Skin epidermis (tissue), 12 donors: Measurements from ENCODE around the gene ZC3H6.
A peak's percentile ranks its signal among the peaks of the same experiment; 100 is the strongest.
"Not testable (repeated sequence)": the region's sequence is repeated elsewhere in the genome, so short reads cannot be mapped to it uniquely, and the experiment has no call there.

ENCODE experiments used
- H3K27ac ChIP-seq, 21 experiments: fragments of 200-600 bp; sonication (generic) in 11 of 21; one replicate each; pipeline ENCODE4 v1.5.0; 2020; ENCODE audit warnings: mild to moderate bottlenecking in 3 of 21, inconsistent platforms in 2 of 21, moderate library complexity in 2 of 21
- H3K4me3 ChIP-seq, 7 experiments: fragments of 200-600 bp; sonication (generic) in 2 of 7; one replicate each; pipeline ENCODE4 v1.5.0; 2020; ENCODE audit warnings: inconsistent platforms in 2 of 7, mild to moderate bottlenecking in 2 of 7, moderate library complexity in 1 of 7

ZC3H6 gene

DNA sequence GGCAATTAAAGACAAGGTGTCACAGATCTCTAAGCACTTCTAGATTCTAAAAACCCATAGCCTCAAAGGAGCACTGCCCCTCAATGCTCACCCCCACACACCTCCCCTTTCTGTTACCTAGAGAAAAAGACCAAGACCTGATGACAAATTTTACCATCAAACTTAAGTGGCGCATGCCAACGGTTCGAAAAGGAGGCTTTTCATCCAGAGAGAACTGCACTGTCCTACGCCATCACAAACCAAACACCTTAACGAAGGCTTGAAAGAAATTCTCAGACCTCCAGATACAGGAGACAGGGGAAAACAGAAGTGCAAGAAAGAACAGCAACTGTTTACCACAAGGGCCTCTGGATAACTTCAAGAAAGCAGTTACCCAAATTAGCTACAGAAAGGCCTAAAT, 2.0 kb upstream of the ZC3H6 start:
- Histone ChIP-seq H3K4me3 (no peak overlapping the region), H3K27ac (no peak overlapping the region)

DNA sequence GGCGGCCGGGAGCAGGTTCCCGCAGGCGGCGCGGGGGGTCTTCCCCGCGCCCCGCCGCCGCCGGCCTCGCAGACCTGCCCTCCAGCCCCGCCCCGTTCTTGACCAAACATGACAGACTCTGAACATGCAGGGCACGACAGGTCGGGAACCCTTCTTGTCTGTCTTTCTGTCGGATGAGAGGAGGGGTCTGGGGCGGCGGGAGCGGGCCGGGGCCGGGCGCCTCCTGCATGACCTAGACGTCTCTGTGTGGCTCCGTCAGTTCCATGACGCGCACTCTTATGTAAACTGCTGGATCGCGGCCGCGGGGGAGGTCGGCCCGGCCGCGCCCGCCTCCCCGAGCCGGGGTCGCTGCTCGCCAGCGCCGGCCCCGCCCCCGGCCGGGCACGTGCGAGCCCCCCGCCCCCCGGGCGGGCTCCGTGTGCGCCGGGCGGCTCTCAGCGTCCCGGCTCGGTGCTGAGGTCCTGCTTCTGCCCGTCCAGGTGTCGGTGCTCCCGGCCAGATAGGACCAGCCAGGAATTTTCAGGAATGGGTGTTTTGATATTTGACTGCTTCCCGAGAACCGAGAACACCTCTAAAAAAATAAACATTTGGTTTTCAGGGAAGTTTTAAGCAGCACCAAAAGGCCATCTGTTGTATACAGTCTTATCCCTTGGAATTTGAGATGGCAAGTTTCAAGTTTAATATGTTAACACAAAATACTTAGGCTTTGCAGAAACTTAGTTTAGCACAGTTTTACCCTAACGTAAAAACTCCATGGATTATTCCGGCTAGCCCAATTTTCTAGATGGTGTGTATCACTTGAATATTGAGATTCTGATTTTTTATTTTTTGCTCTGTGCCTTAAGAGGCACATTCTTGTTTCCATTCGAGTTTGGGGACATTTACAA, 733 bp downstream of the ZC3H6 start:
- Histone ChIP-seq H3K27ac (peak overlapping the region; percentile 99 to 100 (median 100)), H3K4me3 (peak overlapping the region; percentile 46 to 98 (median 67))

GRCh38 chr2:112276954-112277353, 1.6 kb downstream of the ZC3H6 start:
- Histone ChIP-seq H3K4me3 (peak overlapping the region in 3 of 7 experiments; percentile 58 to 87 (median 73)), H3K27ac (peak overlapping the region in 8 of 21 experiments; percentile 44 to 100 (median 100))

DNA sequence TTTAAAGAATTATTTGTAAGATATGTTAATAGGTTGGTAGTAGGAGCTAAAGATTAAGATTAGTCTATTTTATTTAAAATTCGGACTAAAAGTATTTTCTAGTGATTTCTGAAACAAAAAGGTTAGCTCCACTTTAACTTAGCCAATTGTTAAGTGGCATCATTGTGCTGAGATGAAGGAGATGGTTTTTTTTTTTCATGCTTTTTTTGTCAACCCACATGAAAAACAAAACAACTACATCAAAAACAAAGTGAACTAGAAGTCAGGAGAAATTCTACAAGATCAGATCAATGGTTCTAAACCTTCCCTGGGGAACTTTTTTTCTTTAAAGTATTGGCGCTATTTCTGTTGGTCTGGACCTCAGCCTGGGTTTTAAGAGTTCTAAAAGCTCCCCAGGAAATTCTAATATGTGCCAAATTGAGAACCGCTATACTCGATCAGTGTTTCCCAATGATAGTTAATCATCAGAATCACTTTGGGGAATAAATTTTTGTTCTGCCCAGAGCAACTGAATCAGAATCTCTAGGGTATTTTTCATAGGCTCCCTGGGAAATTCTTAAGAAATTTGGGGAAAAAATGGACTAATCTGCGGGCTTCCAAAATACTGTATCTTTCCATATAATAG, 2.3 kb downstream of the ZC3H6 start:
- peak overlapping the region in 3 of 21 experiments; percentile 17 to 53 (median 44) for H3K27ac ChIP-seq
- no peak overlapping the region for H3K4me3 ChIP-seq

DNA sequence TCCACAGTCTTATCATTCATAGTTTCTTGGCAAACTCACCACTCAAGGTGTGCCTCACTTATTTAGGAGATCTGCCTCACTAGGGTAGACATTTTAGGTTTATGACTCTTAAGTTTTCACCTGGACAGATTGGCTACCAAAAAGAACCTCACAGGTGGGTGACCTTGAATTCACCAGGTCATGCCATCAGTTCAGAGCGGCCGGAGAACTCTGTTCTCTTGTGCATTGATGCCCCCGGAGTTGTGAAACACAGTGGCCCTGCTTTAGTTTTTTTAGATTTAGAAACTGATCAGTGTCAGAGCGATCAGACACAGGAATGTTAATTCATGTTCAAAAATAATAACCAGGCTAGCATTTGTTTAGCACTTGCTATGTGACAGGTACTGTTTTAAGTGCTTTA, 6.7 kb downstream of the ZC3H6 start:
- H3K4me3 ChIP-seq, H3K27ac ChIP-seq: not testable (repeated sequence)

GRCh38 chr2:112283535-112283934, 8.1 kb downstream of the ZC3H6 start:
- H3K27ac ChIP-seq, H3K4me3 ChIP-seq: not testable (repeated sequence)

DNA sequence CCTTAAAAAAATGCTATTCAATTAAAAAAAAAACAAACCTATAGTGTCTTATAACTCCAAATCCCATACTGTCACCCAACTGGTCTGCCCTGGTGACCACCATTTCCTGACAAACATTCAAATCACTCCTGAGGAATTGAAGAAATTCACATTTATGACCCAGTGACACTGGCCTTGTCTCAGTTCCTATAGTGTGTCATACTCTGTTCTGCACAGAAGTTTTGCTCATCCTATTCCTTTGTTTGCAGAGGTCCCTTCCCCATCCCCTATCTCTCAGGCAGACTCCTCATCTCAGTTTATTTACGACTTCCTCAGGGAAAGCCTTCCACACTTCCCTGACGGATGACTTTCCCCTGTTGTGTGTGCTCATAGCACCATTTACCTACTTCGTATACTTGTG, 14.7 kb downstream of the ZC3H6 start:
- no peak overlapping the region for H3K4me3 ChIP-seq
- H3K27ac ChIP-seq, result no peak overlapping the region

- no peak overlapping the region for H3K4me3 ChIP-seq
- no peak overlapping the region for H3K27ac ChIP-seq
Measured at GRCh38 chr2:112290648-112291047, 15.3 kb downstream of the ZC3H6 start.

DNA sequence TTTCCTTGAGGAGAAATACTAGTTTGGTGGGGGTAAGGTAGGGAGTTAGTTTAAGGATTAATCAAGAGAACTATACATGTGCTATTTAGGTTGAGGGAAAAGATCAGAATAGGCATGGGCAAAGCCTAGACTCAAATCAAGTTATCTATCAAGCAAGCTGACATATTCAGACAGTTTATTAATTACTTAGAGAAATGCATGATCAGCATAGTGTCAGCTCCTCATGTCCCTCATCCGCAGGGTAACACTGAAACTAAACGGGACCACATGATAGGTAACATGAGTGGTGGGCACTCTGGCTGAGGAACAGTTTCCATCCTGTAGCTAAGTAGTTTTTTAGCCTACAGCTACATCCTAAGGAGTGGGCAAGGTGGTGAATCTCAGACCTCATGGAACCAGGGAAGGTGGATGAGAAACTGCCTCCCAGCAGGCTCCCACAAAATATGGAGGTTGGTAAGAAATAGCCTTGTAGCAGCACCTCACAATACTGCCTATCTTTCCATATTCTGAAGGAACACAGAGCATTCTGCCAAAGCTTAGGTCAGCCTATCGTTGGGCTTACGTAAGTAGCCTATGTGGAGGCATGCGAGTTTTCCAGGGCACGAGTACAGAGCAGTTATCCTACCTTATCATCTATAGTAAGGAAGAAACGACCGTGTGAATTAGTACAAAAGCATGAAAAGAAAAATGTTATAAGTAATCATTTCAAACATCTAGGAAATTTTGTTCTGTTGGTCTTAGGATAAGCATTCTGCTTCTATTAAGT, 18.4 kb downstream of the ZC3H6 start:
- H3K27ac ChIP-seq, result no peak overlapping the region
- H3K4me3 ChIP-seq, result no peak overlapping the region

DNA sequence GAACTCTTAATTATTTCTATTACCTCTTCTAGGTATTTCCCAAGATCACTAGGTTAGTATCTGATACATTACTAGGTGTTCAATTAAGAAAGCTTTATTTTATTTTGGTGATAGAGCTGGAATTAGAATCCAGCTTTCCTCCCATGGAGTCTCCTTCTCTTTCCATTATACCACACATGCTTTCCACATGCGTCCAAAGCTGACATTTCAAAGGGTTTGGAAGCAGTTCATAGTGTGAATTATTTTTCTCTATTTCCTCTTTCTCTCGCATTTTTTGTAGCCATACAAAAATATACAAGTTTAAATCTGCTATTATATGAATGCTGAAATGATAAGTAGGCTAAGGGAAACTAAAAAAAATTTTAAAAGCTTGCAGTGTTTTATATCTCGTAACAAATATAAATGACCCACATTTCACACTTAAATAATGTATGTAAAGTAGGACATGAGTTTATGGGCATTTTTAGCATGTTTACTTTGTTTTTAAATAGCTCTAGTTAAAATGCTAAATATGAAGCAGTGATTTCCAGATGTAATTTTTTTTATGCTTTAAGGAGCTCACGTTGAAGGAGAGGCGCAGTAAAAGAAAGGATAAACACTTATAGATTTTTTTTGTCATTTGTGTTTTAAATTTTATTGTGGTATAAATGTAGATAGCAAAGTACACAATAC, 20.1 kb downstream of the ZC3H6 start:
- Histone ChIP-seq H3K27ac (no peak overlapping the region), H3K4me3 (no peak overlapping the region)

- H3K27ac ChIP-seq, result no peak overlapping the region
- H3K4me3 ChIP-seq, result no peak overlapping the region
Measured at GRCh38 chr2:112296407-112296806, 21.0 kb downstream of the ZC3H6 start.

GRCh38 chr2:112301171-112301584, 25.8 kb downstream of the ZC3H6 start:
- Histone ChIP-seq H3K27ac (no peak overlapping the region), H3K4me3 (no peak overlapping the region)

DNA sequence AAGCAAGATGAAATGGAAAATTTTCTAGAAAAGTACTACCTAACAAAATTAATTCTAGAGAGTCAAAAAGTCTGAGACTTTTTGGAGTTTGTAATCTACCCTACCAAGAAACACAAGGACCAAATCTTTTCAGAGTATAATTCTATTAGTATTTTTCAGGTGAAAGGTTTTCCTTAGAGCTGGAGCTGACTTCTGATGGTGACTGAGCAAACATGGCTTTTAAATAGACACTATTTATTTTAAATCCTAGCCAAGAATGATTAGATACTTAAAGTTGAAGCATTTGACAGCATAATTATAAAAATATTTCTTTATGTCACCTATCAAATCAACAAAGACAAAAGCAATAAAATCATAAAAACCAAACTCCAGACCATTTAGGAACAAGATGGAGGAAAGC, 26.6 kb downstream of the ZC3H6 start:
- Histone ChIP-seq H3K27ac (no peak overlapping the region), H3K4me3 (no peak overlapping the region)

- Histone ChIP-seq H3K27ac (peak overlapping the region in 1 of 21 experiments; percentile 16), H3K4me3 (no peak overlapping the region)
Measured at GRCh38 chr2:112304298-112304941, 29.0 kb downstream of the ZC3H6 start.

DNA sequence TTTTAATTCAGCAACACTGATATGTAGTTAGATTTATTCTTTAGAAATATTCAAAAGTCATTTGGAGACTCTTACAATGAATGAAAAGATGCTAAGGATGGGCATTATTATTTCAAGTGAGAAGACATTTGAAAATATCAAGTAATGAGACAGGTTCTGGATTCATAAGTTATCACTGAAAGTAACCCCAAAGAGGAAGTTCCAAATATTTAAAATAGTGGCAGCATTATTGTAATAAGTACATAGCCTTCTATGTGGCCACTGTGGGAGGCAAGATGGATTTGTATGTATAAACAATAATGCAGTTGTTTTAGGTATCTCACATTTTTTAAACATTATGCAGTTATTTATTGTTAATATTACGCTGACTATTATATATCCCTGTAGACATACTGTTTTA, 29.7 kb downstream of the ZC3H6 start:
- H3K4me3 ChIP-seq, result no peak overlapping the region
- no peak overlapping the region for H3K27ac ChIP-seq

DNA sequence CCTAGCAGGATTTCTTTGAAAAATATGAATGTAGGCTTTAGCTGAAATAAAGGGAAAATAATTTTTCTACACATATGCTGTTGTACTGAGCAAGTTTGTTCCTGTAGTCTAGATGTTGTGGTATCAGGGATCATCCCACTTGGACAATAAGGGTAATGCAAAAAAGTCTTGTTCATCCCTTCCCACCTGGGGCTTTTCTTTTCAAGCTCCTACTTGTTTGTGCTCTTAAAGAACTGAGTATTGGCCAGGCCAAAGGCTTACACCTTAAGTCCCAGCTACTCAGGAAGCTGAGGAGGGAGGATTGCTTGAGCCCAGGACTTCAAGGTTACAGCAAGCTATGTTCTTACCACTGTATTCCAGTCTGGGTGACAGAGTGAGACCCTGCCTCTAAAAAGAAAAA, 35.5 kb downstream of the ZC3H6 start:
- Histone ChIP-seq H3K4me3 (no peak overlapping the region), H3K27ac (no peak overlapping the region)

GRCh38 chr2:112311932-112312331, 36.5 kb downstream of the ZC3H6 start:
- Histone ChIP-seq H3K4me3 (no peak overlapping the region), H3K27ac (no peak overlapping the region)

- Histone ChIP-seq H3K27ac (no peak overlapping the region), H3K4me3 (no peak overlapping the region)
Measured at GRCh38 chr2:112312821-112313220, 37.4 kb downstream of the ZC3H6 start.

DNA sequence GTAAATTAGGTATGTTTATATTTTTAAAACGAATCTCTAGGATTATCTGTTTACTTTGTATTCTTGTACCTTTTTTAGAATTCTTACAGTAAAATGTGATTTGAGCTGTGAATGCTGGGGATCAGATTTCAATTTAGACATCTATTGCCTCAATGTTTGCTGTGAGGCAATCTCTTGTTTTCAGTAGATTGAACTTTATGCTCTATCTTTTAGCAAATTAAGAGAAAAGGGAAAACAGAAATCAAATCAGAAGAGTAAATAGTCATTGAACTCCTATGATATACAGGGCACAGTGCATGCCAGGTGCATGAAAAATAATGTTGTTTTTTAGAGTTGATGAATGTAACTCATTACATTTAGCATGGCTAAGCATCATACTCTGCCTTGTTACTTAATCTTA, 39.5 kb downstream of the ZC3H6 start:
- H3K27ac ChIP-seq, result no peak overlapping the region
- no peak overlapping the region for H3K4me3 ChIP-seq
